Adrenal gland (tissue), 5 donors: ENCODE data around the gene ADAMTS6.

ENCODE experiments used
- CTCF ChIP-seq, 6 experiments: fragments of 450-650 bp in 4 of 6; fragments of 200-600 bp in 2 of 6; sonication (generic) in 1 of 6; IDR thresholded peaks; 1 replicate in 5 of 6; 2 replicates in 1 of 6; pipeline versions ENCODE4 v1.5.1 to v1.8.0; 2016 to 2021; ENCODE audit warnings: antibody characterized with exemption in 6 of 6, mild to moderate bottlenecking in 2 of 6, moderate library complexity in 1 of 6
- POLR2A ChIP-seq, 2 donors: fragments of 450-650 bp; IDR thresholded peaks; one replicate each; pipeline ENCODE4 v1.6.1; 2017; ENCODE audit warnings: antibody characterized with exemption in 2 of 2, mild to moderate bottlenecking in 2 of 2, moderate library complexity in 1 of 2
- donor health status: DM: no; HTN: no; CAD: no.

- peak; percentile 41 to 76 (median 67) for TF ChIP-seq CTCF (IDR thresholded peaks at IDR 0.05)
- TF ChIP-seq POLR2A (IDR thresholded peaks at IDR 0.05): no peak
These were observed 2.0 kb upstream of the ADAMTS6 start for GRCh38 chr5:65483546-65484346.
